K562 (cell line): ENCODE data around the gene RPL10A.

Experiments used
- ELF1 ChIP-seq: fragments of 200-800 bp; sonication (Bioruptor generic); IDR thresholded peaks from 2 replicates; pipeline ENCODE4 v1.6.1; 2016; ENCODE audit warnings: missing genetic modification characterization, missing compliant biosample characterization
- MED1 ChIP-seq: sonication (generic); formaldehyde crosslinking; IDR thresholded peaks from 2 replicates; pipeline ENCODE4 v1.8.1; 2023; ENCODE audit warnings: missing genetic modification reagents, borderline replicate concordance
- MYNN ChIP-seq, 2 experiments: sonication (generic); formaldehyde crosslinking in 1 of 2; IDR thresholded peaks; 2 replicates each; pipeline versions ENCODE4 v1.5.0 to v1.6.1; 2016 to 2020; ENCODE audit warnings: antibody characterized with exemption in 1 of 2, missing genetic modification reagents in 1 of 2
- NCOR1 ChIP-seq: fragments of 450-650 bp; IDR thresholded peaks from 2 replicates; pipeline ENCODE4 v1.6.1; 2016; ENCODE audit warnings: mild to moderate bottlenecking, moderate library complexity
- SP2 ChIP-seq: IDR thresholded peaks from 2 replicates; pipeline ENCODE4 v1.6.1; 2011; ENCODE audit warnings: mild to moderate bottlenecking, low read depth, low read length, moderate library complexity; ENCODE audit not compliant: poor library complexity, severe bottlenecking; ENCODE audit errors: extremely low read depth
- SREBF1 ChIP-seq: fragments of 150-350 bp; IDR thresholded peaks from 2 replicates; pipeline ENCODE4 v1.6.1; 2014; ENCODE audit warnings: antibody characterized with exemption, low read depth, low read length, borderline replicate concordance
- TAF1 ChIP-seq: IDR thresholded peaks from 2 replicates; pipeline ENCODE4 v1.6.1; 2011; ENCODE audit warnings: mild to moderate bottlenecking, low read length, moderate library complexity; ENCODE audit not compliant: insufficient read depth, control insufficient read depth, severe bottlenecking; ENCODE audit errors: extremely low read depth
- ZFX ChIP-seq: sonication (generic); formaldehyde crosslinking; IDR thresholded peaks from 2 replicates; pipeline ENCODE4 v1.8.0; 2022; ENCODE audit warnings: mild to moderate bottlenecking, missing genetic modification reagents, moderate library complexity
- ZNF395 ChIP-seq: fragments of 200-800 bp; sonication (Bioruptor generic); IDR thresholded peaks from 2 replicates; pipeline ENCODE4 v1.6.1; 2017; ENCODE audit warnings: missing genetic modification characterization, missing compliant biosample characterization
- TF ChIP-seq, protein P1 (sequence below): sonication (generic); formaldehyde crosslinking; IDR thresholded peaks from 2 replicates; pipeline ENCODE4 v1.8.1; 2023; ENCODE audit warnings: mild to moderate bottlenecking, missing genetic modification reagents
- TF ChIP-seq, protein P2 (sequence below), 3 experiments: IDR thresholded peaks in 2 of 3; conservative IDR thresholded peaks in 1 of 3; 2 replicates each; pipeline ENCODE4 v1.5.1; 2011 to 2012; ENCODE audit warnings: low read length in 3 of 3, mild to moderate bottlenecking in 3 of 3, control low read depth in 2 of 3, improper control_type of control experiment in 1 of 3, inconsistent platforms in 1 of 3, low read depth in 1 of 3, mixed read lengths in 1 of 3, moderate library complexity in 1 of 3; ENCODE audit not compliant: insufficient read depth in 2 of 3

- TF ChIP-seq ELF1 (tag) (no peak), SREBF1 (no peak), SP2 (no peak), ZFX (CRISPR knock-in tag) (no peak), NCOR1 (no peak), MED1 (CRISPR knock-in tag) (no peak), ZNF395 (CRISPR knock-in tag) (no peak), TAF1 (no peak), MYNN (IDR thresholded peaks at IDR 0.05) (no peak), MYNN (CRISPR knock-in tag; IDR thresholded peaks at IDR 0.05) (no peak)
- TF ChIP-seq, protein P1, sequence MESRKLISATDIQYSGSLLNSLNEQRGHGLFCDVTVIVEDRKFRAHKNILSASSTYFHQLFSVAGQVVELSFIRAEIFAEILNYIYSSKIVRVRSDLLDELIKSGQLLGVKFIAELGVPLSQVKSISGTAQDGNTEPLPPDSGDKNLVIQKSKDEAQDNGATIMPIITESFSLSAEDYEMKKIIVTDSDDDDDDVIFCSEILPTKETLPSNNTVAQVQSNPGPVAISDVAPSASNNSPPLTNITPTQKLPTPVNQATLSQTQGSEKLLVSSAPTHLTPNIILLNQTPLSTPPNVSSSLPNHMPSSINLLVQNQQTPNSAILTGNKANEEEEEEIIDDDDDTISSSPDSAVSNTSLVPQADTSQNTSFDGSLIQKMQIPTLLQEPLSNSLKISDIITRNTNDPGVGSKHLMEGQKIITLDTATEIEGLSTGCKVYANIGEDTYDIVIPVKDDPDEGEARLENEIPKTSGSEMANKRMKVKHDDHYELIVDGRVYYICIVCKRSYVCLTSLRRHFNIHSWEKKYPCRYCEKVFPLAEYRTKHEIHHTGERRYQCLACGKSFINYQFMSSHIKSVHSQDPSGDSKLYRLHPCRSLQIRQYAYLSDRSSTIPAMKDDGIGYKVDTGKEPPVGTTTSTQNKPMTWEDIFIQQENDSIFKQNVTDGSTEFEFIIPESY (CRISPR knock-in tag), result no peak
- TF ChIP-seq, protein P2, sequence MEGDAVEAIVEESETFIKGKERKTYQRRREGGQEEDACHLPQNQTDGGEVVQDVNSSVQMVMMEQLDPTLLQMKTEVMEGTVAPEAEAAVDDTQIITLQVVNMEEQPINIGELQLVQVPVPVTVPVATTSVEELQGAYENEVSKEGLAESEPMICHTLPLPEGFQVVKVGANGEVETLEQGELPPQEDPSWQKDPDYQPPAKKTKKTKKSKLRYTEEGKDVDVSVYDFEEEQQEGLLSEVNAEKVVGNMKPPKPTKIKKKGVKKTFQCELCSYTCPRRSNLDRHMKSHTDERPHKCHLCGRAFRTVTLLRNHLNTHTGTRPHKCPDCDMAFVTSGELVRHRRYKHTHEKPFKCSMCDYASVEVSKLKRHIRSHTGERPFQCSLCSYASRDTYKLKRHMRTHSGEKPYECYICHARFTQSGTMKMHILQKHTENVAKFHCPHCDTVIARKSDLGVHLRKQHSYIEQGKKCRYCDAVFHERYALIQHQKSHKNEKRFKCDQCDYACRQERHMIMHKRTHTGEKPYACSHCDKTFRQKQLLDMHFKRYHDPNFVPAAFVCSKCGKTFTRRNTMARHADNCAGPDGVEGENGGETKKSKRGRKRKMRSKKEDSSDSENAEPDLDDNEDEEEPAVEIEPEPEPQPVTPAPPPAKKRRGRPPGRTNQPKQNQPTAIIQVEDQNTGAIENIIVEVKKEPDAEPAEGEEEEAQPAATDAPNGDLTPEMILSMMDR (IDR thresholded peaks at IDR 0.05 in 2 of 3, conservative IDR thresholded peaks at IDR 0.05 in 1 of 3; ENCODE audit: insufficient read depth in 2 of 3, low read depth in 1 of 3, low read length in 3 of 3), result no peak
Observed at GRCh38 chr6:35461270-35461669, 6.9 kb upstream of the RPL10A start.
